Embryonic facial prominence (tissue), 1 donor: ENCODE measurements around the gene SERPINB7.

Experiments used
- DNase-seq: peaks from one replicate; pipeline ENCODE4 v3.0.0-alpha.2; 2016; ENCODE audit errors: extremely low spot score

Gene SERPINB7

DNA sequence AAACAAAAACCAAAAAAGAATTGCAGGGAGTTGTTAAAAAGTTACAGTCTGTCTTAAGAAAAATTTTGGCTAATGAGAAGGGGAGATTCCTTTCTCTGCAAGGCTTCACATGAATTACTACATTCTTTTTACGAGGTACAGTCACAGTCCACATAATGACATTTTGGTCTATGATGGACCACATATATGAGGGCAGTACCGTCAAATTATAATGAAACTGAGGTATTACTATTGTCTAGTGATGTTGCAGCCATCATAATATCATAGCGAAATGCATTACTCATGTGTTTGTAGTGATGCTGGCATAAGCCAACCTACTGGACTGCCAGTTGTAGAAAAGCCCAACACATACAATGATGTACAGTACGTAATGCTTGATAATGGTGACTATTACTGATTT, 12.5 kb downstream of the SERPINB7 start:
- no peak for DNase-seq

DNA sequence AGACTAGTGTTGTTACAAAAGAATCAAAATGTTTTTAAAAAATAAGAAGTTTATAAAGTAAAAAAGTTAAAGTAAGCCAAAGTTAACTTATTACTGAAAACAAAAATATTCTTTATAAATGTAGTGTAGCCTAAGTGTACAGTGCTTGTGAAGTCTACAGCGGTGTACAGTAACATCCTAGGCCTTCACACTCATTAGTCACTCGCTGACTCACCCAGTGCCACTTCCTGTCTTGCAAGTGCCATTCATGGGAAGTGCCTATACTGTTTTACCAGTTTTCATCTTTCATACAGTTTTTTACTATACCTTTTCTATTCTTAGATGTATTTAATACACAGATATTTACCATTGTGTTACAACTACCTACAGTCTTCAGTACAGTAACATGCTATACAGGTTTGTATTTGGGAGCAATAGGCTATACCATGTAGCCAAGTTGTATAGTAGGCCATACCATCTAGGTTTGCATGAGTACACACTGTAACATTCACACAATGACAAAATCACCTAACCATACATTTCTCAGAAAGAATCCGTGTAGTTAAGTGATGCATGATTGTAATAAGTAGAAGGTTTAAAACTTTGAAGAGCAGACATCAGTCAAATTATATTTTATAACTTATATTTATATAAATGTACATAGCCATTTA, 13.4 kb downstream of the SERPINB7 start:
- DNase-seq: no peak

DNA sequence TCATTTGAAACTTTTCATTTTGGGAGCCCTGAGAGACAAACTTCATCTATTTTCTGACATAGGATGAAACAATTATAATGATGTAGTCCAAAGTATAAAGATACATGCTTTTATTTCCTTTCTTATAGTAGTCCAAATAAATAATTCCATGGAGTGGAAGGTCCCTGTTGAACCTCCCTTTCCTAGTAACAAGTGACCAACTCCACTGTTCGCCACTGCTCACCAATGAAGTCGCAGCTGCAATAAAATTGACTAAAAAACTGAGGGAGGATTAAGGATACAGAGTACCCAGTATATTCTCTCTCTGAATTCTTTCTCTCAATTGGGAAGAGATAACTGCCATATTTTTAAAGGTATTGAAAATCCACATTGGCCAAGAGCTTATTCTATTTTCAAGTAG, 14.1 kb downstream of the SERPINB7 start:
- no peak for DNase-seq

DNA sequence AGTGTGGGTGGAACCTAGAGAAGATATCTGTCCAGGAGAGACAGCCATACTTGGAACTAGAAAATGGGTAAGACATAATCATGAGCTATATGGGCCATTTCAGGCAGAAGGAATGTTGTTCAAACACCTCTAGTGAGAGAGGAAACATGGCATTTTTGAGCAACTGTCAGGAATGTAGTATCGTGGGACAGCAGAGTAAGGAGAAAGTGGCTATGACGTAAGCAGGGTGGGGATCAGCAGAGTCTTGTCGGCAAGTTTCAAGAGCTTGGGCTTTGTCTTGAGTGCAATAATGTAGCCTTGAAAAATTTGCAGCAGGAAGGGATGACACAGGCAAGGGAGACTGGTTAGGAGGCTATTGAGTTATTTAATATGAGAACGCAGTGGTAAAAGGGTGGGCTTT, 20.4 kb downstream of the SERPINB7 start:
- no peak for DNase-seq

DNA sequence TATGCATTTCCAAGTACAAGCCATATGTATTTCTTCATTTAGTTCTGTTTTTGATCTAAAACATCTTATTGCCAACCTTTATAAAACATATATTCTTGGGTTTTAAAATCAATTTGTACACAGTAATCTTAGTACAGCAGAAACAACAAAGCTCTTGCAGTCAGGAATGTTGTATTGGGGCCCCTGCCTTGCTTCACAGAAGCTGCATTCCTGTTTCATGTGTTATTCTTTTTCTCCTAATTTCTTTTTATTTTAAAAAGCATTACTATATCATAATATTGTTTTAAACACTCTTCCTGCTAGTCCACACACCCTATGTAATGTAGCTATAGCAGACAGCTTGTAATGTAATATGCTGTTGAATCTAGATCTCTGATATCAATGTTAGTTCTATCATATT, 24.0 kb downstream of the SERPINB7 start:
- no peak for DNase-seq

DNA sequence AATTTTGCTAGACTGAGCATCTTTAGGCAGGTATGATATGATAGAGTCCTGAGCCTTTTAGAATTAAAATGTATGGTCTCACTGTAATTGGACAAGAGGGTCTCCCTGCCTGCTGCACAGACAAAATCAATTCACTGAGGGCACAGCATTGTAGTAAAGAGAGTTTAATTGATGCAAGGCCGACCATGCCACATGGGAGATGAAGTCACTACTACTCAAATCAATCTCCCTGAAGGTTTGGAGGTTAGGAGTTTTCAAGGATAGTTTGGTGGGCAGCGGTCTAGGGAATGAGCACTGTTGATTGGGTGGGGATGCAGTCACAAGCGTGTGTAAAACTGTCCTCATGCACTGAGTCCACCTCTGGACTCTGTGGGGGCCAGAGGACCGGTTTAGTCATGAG, 26.1 kb downstream of the SERPINB7 start:
- DNase-seq: no peak

DNA sequence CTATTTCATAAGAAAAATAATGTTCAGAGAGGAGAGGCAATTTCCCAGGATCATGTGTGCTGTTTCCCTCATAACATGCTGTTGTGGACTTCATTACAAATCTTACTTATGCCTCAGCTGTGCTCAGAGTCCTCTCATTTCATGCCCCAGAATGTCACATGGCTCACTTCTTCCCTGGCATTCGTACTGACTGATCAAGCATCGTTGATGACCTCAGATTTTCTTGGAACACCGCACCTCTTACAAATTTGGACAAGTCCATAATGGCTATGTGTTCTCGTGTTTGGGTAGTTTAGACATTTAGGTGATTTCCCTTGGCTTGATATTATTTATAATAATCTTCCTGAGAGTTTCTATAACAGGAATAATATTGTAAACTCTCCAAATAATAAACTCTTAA, 32.9 kb downstream of the SERPINB7 start:
- DNase-seq: no peak

DNA sequence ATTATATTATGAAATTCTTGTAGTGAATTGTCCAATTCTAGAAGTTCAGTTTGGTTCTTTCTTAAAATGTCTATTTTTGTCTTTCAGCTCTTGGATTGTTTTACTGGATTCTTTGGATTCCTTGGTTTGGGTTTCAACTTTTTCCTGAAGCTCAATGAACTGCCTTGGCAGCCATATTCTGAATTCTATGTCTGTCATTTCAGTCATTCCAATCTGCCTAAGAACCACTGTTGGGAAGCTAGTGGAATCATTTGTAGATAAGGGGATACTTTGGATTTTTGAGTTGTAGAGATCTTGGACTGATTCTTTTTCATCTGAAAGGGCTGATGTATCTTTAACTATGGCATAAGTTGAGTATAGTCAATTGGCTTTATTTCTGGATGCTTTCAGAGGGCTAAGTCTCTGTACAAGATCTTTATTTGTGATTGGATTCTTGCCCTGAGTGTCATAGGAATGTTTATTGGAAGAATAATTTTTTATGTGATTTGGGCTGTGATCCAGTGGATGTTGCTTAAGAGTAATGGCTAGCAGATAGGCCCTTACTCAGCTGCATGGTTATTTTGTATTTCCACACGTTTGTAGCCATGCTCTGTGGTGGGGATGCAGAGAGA, 42.3 kb downstream of the SERPINB7 start:
- no peak for DNase-seq

DNA sequence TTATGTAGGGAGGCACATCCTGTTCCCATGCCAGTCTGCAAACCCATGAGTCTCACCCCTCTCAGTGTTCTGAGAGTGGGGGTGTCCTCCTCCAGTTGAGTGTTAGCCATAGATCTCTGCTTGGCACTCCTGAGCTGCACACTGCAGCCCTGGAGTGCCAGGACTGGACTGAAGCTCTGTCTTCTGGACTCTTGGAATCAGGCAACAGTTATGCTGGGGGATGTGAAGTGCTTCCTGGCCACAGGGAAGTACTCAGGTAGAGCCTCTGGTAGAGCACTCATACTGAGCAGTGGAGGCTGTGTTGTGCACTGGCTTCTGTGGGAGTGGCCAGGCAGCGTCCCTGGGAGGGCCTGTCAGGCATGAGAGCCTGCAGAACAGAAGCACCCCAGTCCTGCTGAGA, 43.0 kb downstream of the SERPINB7 start:
- DNase-seq: no peak

DNA sequence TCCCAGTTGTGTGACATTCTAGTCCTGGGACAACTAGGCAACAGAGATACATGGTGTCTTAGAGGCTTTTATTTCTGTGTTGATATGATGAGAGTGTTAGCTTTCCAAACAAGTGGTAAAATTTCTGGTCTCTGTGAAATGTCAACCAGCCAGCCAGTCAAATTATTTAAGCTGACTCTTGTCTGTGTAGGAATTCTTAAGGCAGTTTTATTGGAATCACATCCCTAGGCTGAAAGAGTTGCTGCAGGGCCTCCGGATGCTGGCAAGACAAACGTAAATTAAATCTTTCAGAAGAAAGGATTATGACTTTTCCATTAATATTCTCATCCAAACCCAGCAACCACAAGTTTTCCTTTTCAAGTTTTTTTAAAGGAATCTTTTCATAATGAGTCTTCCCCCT, 44.6 kb downstream of the SERPINB7 start:
- DNase-seq: no peak

DNA sequence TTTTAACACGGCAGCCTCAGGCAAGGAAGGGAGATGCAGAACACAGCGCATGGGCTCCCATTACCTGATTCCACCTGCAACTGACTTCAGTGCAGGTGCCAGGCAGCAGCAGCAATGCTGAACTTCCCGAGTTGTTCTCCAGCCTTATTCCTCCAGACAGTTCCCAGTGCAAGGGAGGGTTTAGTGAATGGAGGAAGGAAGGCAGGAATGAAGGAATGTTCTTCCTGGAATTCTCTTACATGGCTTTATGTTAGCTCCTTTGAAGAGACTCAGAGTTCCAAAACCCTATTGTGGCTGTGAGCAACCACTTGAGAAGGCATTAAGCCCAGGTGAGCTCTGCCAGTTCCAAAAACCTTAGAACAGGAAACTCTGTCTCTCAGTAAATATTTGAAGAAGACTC, 45.5 kb downstream of the SERPINB7 start:
- DNase-seq: no peak

DNA sequence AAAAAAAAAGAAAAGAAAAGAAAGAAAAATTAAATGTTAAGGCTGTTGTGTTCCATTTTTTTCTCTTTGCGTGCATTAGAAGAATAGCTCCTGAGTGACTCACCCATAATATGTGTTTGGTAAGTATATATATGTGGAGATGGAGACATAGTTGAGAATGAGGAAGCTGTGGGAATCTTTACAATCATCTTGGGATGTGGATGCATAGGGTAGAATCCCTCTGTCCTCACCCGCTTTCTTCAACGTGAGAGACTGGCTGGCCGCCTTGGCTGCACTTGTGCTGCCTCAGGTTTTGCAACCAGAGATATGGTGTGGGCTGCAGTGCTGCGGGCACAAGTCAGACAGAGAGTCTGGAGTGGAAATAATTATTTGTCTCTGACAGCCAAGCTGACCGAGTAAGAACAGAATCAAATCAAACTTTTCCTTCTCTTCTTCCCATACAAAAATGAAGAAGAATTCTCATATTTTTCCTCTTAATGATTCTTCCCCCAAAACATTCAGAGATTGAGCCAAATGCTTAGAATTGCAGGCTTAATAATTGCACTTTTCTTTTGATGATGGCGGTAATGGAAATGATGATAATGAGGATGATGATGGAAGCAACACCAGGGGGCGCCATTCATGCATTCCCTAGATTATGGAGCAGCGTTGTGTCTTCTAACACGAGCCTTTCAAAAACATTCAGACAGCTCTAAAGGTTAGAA, 48.5 kb downstream of the SERPINB7 start:
- no peak for DNase-seq

DNA sequence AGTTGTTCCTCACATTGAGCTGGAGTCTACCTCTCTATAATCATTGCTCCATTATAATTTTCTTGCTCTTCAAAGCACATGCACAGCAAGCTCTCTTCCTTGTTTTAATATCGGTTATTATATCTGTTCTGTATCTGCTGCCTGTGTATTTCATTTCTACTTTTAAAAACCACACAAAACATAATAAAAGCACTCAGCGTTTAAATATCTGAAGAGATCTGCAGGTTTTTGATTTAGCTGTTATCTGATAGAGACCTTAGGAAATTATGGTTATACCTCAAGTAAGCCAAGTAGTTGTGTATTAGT, 49.0 kb downstream of the SERPINB7 start:
- no peak for DNase-seq

DNA sequence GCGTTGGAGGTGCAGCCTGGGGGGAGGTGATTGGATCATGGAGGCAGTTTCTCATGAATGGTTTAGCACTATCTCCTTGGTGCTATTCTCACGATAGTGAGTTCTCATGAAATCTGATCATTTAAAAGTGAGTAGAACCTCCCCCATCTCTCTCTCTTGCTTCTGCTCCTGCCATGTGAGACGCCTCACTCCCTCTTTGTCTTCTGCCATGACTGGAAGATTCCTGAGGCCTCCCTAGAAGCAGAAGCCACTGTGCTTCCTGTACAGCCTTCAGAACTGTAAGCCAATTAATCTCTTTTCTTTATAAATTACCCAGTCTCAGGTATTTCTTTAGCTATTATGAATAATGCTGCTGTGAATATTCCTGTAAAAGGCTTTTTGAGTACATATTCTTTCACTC, 52.9 kb downstream of the SERPINB7 start:
- no peak for DNase-seq

DNA sequence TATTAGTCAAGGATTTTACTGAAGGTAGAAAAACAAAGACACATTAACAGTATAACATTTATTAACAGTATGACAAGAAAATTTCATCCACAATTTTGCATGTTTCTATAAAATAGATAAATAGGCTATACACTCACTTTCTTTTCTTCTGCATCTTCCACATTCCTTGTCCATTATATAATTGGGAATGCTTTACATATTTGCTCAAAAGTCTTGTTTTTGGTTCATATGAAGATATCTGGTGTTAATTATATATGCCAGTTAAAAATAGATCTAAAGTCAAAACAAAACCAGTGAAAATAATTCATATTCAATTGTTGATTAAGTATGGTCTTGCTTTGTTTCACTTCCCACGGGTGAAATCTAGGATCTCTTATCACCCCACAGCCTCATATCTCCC, 53.4 kb downstream of the SERPINB7 start:
- DNase-seq: no peak

DNA sequence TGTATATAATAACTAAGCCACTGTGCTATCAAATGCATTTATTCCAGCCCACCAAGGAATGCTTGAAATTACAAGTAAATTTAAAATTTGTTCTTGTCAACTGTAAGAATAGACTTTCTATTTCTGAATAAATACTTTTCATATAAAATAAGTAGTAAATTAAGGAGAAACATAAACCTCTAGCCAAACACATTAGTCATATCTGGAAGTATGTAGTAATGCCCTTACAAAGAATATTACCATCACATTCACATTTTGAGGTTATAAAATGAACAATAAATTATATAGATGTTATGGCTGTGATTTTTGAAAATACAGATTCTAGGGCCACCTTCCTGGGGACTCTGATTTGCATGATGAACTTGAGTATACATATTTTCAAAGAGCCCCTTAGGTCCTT, 54.7 kb downstream of the SERPINB7 start:
- no peak for DNase-seq

DNA sequence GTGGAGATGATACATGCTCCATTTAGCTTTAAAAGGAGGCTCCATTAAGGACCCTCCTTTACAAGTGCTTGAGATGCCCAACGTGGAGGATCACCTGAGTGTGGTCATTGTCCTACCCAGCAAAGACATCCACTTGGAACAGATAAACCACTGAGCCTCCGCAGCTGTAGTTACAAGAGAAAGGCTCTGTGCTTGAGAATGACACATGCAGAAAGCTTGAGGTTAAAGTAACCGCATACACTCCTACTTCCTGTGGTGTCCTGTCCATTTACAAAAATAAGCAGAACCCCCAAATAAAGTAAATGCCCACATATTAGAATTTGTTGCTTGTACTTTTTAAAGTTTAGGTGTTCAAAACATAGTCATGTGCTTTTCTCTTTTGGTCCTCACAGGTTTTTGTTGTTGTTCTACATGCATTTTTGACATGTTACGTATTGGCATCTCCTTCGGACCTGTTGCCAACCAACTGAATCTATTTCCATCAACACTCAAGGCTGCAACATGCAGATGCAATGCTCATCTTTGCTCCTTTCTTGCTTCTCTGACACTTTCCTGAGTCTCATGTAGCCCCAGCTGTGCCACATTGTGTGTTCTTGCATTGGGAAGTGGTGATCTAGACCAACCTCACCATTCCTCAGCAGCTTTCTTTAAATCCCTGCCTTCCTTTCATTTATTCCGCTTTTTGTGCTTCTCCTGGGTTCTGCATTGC, 56.0 kb downstream of the SERPINB7 start:
- no peak for DNase-seq

DNA sequence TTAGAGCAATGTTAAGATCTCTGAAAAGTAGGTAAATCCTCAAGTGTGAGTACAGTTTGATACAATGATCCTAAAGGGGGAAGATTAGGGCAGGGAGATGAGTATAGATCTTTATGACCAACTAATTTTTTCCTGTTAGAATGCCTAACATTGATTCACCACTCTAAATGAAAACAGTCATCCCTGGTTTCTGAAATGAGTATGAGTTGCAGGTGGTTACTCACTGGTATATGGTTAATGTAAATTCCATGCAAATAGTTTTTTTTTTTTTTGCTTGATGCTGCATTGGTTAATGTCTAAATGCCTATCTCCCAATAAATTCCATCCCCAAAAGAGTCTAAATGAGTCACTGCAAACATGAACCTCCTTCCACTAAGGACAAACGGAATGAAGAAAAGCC, 57.3 kb downstream of the SERPINB7 start:
- no peak for DNase-seq

DNA sequence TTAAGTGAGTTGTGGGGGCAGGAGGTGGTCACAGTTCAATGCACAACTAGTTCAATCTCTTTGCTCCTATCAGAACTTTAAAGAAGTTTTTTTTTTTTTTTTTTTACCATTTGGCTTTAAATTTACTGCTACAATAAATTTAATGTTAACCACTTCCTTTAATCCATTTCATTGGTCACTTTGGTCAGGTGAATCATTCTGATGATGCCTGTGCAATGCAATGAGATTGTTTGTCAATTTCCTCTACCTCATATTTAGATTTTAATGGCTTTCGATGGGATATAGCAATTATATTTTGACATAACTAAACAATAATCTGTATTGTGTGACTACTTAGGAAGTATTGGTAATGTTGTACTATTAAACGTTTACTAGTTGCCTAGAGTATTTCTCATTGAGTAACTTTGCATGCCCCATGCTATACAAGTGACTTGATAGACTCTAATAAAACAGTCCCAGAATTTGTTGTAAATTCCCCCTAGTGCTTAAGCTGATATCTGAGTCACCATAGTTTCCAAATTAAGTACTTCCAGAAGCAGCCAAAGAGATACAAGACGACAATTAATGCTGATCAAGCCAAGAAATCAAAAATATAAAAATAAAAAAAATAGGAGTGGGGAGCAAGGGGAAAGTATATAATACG, 59.4 kb downstream of the SERPINB7 start:
- no peak for DNase-seq

DNA sequence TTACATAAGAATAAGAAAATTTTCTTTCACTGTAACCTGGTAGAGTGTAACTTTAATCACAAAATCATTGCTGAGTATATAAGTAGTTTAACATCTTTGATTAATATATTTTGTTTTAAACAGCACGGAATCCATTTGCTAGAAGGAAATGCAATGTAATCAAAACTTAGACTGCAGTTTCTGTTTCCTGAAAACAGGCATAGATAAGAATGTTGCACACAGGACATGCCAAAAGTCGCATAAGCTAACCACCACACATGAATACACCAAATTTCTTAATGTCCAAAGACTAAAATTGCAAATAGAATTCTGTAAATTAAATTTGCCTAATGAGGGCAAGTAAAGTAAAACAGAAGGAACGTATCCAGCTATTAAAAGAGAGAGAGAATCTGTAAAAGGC, 61.2 kb downstream of the SERPINB7 start:
- DNase-seq: no peak

DNA sequence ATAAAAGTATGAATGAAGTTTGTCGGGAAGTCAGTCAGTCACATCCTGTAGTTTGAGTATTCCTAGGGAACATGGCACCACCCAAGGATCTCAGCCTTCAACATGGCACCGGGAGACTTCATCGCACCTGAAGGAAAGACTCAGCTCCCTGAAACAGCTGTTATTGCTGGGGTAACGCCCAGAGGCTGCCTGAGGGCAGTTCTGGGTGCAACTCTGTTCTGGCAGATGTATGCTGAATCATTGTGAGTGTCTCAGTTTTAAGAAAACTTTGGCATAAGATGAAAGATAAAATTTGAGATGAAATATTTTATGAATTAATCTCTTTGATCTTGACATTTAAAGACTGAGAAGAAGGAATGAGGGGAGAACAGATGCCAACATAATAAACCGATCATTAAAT, 62.4 kb downstream of the SERPINB7 start:
- no peak for DNase-seq

DNA sequence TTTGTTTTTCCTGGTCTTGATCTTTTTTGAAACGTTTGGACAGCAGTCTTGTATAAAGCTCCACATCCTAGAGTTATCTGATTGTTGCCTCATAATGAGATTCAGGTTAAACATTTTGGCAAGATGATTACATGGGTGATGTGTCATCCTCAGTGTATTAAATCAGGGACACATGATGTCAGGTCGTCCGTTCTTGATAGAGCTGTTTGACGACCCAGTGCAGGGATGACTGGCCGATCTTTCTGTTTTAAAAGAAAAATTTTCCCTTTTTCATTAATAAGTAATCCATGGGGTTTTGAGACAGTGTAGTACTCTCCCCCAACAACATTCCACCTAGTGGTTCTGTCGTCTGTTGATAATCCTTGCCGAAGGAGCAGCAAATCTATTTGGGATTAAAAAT, 67.8 kb downstream of the SERPINB7 start:
- DNase-seq: no peak

DNA sequence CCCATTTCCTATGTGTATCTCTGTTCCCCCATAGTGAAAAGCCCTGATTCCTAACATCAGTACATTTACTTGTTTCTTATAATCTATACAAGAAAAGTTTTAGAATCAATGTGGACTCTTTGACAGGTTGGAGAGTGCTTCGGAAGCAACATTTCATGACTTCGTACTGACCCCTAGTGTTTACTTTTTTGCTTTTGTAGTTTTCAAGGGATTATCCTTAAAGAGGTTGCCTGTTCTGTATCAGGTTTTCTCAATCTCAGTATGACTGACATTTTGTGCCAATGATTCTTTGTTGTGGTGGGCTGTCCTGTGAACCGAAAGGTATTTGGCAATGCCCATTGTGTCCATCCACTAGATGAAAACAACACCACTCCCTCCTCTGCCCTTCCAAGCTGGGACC, 69.0 kb downstream of the SERPINB7 start:
- no peak for DNase-seq
